Mucosa of descending colon (tissue), 3 donors: Measurements from ENCODE around the gene LYSMD3. TPM values are rescaled to one million over a fixed set of nuclear protein-coding genes. Genes with fewer than 3 reads are reported as not detected.

ENCODE experiments used
- ATAC-seq: fragments of 200-7000 bp; cut with Tn5 transposase; one replicate; pipeline ENCODE4 v1.9.1; 2020; ENCODE audit warnings: mild to moderate bottlenecking, moderate library complexity
- DNase-seq, 3 donors: peaks; one replicate each; pipeline ENCODE4 v3.0.0-alpha.2; 2020
- H3K36me3 ChIP-seq: fragments of 200-600 bp; one replicate; pipeline ENCODE4 v1.8.0; 2021; ENCODE audit warnings: low read depth, mild to moderate bottlenecking
- H3K4me1 ChIP-seq: fragments of 200-600 bp; one replicate; pipeline ENCODE4 v1.8.0; 2021; ENCODE audit warnings: low read depth, mild to moderate bottlenecking
- H3K4me3 ChIP-seq: fragments of 200-600 bp; one replicate; pipeline ENCODE4 v1.8.0; 2021; ENCODE audit warnings: mild to moderate bottlenecking
- H3K9me3 ChIP-seq: fragments of 200-600 bp; one replicate; pipeline ENCODE4 v1.8.0; 2021; ENCODE audit warnings: mild to moderate bottlenecking
- intact Hi-C, 2 donors: fragments of 100-400 bp; cut with DNase I in 1 of 2; cut with micrococcal nuclease in 1 of 2; formaldehyde crosslinking; loops; one replicate each; pipeline versions ENCODE4 v1.11.0 to v1.11.1; 2022; cut with DNase I, micrococcal nuclease
- total RNA-seq, 3 donors: library from RNA; stranded (reverse); fragmentation: NEBNext Ultra II Directional in 2 of 3; extraction: Animal tissue kit (Norgen Biotek cat#: 25700) in 2 of 3; gene quantifications; one replicate each; pipeline versions ENCODE4 v1.2.1 to v1.2.4, GENCODE V29; 2021 to 2023
- TF ChIP-seq, protein P1 (sequence below): fragments of 200-600 bp; IDR thresholded peaks from one replicate; pipeline ENCODE4 v1.8.0; 2022; ENCODE audit warnings: antibody characterized with exemption, mild to moderate bottlenecking
- donor health status: DM: no; HTN: no; CAD: no; lungs with moderate emphysema.
- donor health status: DM: no; HTN: no; CAD: no.
- donor health status: DM: no; HTN: yes; CAD: no.

Gene LYSMD3
- total RNA-seq, 3 donors from 2014 or later: 20.1 to 25.1 (median 23.1) TPM

DNA sequence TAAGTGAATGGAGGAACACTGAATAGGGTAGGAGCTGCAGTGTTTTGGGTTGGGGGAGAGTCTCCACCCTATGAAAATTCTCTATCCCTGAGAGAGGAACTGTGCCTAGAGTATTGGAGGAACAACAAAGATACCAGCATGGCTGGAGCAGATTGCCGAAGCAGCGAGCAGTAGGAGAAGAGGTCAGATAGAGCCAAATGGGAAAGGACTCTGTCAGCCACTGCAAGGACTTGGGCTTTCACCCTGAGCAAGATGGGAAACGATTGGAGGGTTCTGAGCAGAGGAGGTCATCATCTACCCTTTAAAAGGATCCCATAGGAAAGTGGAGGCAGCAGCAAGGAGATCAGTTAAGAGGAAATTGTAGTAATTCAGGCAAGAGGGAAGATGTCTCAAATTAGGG lies 4.4 kb upstream of the LYSMD3 start:
- Histone ChIP-seq H3K9me3 (no peaks in the 10 kb centered on the region), H3K4me3 (no peak overlapping the region), H3K4me1 (no peaks in the 10 kb centered on the region), H3K36me3 (no peaks in the 10 kb centered on the region)
- ATAC-seq (no peak), DNase-seq (no peak)
- intact Hi-C loops: loop anchor here (5.0 to 10.0 kb wide), 2 partner anchors 96 to 99 kb away; no protein-coding TSS in a partner anchor
- TF ChIP-seq, protein P1, sequence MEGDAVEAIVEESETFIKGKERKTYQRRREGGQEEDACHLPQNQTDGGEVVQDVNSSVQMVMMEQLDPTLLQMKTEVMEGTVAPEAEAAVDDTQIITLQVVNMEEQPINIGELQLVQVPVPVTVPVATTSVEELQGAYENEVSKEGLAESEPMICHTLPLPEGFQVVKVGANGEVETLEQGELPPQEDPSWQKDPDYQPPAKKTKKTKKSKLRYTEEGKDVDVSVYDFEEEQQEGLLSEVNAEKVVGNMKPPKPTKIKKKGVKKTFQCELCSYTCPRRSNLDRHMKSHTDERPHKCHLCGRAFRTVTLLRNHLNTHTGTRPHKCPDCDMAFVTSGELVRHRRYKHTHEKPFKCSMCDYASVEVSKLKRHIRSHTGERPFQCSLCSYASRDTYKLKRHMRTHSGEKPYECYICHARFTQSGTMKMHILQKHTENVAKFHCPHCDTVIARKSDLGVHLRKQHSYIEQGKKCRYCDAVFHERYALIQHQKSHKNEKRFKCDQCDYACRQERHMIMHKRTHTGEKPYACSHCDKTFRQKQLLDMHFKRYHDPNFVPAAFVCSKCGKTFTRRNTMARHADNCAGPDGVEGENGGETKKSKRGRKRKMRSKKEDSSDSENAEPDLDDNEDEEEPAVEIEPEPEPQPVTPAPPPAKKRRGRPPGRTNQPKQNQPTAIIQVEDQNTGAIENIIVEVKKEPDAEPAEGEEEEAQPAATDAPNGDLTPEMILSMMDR: no peak

DNA sequence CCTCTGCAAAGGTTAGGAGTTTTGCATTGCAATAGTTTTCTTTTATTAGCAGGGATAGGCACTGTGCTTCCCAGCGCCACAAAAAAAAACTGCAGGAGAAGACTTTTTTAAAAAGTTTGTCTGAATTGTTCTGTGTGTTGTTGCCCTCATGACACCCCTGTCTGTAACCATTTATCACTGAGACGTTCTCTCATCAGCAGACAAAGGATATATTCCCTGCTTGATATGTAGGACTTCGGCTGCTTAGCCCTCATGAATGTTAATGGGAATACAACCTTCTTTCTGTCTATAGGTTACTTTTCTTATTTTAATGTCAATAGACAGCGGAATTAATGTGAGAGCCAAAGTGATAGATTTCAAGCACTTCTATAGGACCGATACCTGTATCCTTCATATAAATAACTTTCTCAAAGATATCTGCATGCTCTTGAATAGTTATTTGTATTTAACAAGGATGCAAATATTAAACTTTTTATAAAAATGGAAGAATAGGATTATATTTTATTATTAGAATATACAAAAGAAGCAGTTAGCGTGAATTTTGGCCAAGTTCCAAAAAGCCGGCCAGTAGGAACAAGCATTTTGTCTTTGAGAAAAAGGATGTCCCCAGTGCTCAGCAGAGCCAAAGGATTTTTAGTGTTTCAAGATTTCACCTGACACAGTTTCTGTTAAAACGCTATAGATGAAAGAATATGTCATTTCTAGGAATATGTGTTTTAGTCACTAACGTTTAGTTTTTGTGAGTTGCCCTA lies 1.5 kb upstream of the LYSMD3 start:
- Histone ChIP-seq H3K9me3 (no peaks in the 10 kb centered on the region), H3K36me3 (no peaks in the 10 kb centered on the region), H3K4me1 (peaks cover 26% of the 10 kb centered on the region), H3K4me3 (no peak overlapping the region)
- DNase-seq (peak in 1 of 3 donors; percentile 35), ATAC-seq (no peak)
- intact Hi-C loops: loop anchor here (5.0 to 10.0 kb wide), 2 partner anchors 94 to 96 kb away; no protein-coding TSS in a partner anchor
- TF ChIP-seq, protein P1: no peak

GRCh38 chr5:90529939-90530677 lies 724 bp upstream of the LYSMD3 start:
- Histone ChIP-seq H3K9me3 (no peaks in the 10 kb centered on the region), H3K4me1 (peaks cover 28% of the 10 kb centered on the region), H3K36me3 (no peaks in the 10 kb centered on the region), H3K4me3 (peak overlapping the region; percentile 62)
- ATAC-seq (peak; percentile 70), DNase-seq (peak in 2 of 3 donors; percentile 51 to 71)
- TF ChIP-seq, protein P1: peak; percentile 40
- intact Hi-C loops: loop anchor here (5.0 to 10.0 kb wide), 2 partner anchors 93 to 95 kb away; no protein-coding TSS in a partner anchor

GRCh38 chr5:90528601-90529193 lies 687 bp downstream of the LYSMD3 start:
- ATAC-seq (peak; percentile 2), DNase-seq (peak in 1 of 3 donors; percentile 32)
- TF ChIP-seq, protein P1: no peak
- Histone ChIP-seq H3K4me1 (peaks cover 28% of the 10 kb centered on the region), H3K9me3 (no peaks in the 10 kb centered on the region), H3K36me3 (no peaks in the 10 kb centered on the region), H3K4me3 (peak overlapping the region; percentile 62)
- intact Hi-C loops: no loop called here

GRCh38 chr5:90519081-90519480 lies 10.3 kb downstream of the LYSMD3 start:
- intact Hi-C loops: no loop called here
- TF ChIP-seq, protein P1: no peak
- Histone ChIP-seq H3K36me3 (no peaks in the 10 kb centered on the region), H3K9me3 (no peaks in the 10 kb centered on the region), H3K4me3 (no peak overlapping the region), H3K4me1 (no peaks in the 10 kb centered on the region)
- DNase-seq (no peak), ATAC-seq (no peak)
